Medulla oblongata (tissue), 1 donor: ENCODE measurements around the gene WDHD1.
A peak's percentile ranks its signal among the peaks of the same experiment; 100 is the strongest.
"Not testable (repeated sequence)": the region's sequence is repeated elsewhere in the genome, so short reads cannot be mapped to it uniquely, and the experiment has no call there.

ENCODE experiments used
- DNase-seq: peaks from one replicate; pipeline ENCODE4 v3.0.0-alpha.2; 2015; ENCODE audit errors: extremely low spot score

Gene WDHD1

GRCh38 chr14:54955143-54955542 lies 71.8 kb downstream of the WDHD1 start:
- no peak for DNase-seq

GRCh38 chr14:54953609-54954008 lies 73.3 kb downstream of the WDHD1 start:
- DNase-seq: not testable (repeated sequence)

- not testable (repeated sequence) for DNase-seq
Observed at GRCh38 chr14:54952803-54953202, 74.1 kb downstream of the WDHD1 start.

- no peak for DNase-seq
Observed at GRCh38 chr14:54947230-54947629, 79.7 kb downstream of the WDHD1 start.

- no peak for DNase-seq
Observed at GRCh38 chr14:54946500-54946899, 80.4 kb downstream of the WDHD1 start.

- no peak for DNase-seq
Observed at GRCh38 chr14:54944737-54945391, 82.0 kb downstream of the WDHD1 start.

- DNase-seq: peak; percentile 25
Observed at GRCh38 chr14:54942913-54943312, 84.0 kb downstream of the WDHD1 start.

- DNase-seq: no peak
Observed at GRCh38 chr14:54936816-54937215, 90.1 kb downstream of the WDHD1 start.

GRCh38 chr14:54935958-54936357 lies 90.9 kb downstream of the WDHD1 start:
- DNase-seq: no peak

GRCh38 chr14:54935100-54935499 lies 91.8 kb downstream of the WDHD1 start:
- DNase-seq: no peak

- DNase-seq: no peak
Observed at GRCh38 chr14:54933006-54933405, 93.9 kb downstream of the WDHD1 start.

- no peak for DNase-seq
Observed at GRCh38 chr14:54931598-54932340, 95.1 kb downstream of the WDHD1 start.

- no peak for DNase-seq
Observed at GRCh38 chr14:54931101-54931500, 95.8 kb downstream of the WDHD1 start.

GRCh38 chr14:54929556-54929955 lies 97.3 kb downstream of the WDHD1 start:
- DNase-seq: no peak

- no peak for DNase-seq
Observed at GRCh38 chr14:54928216-54928615, 98.7 kb downstream of the WDHD1 start.

- DNase-seq: no peak
Observed at GRCh38 chr14:54927551-54927950, 99.3 kb downstream of the WDHD1 start.

- DNase-seq: not testable (repeated sequence)
Observed at GRCh38 chr14:54926570-54926969, 100.3 kb downstream of the WDHD1 start.

- no peak for DNase-seq
Observed at GRCh38 chr14:54922598-54922997, 104.3 kb downstream of the WDHD1 start.

GRCh38 chr14:54920052-54920451 lies 106.8 kb downstream of the WDHD1 start:
- no peak for DNase-seq

GRCh38 chr14:54919330-54919729 lies 107.6 kb downstream of the WDHD1 start:
- DNase-seq: no peak

GRCh38 chr14:54918427-54918826 lies 108.5 kb downstream of the WDHD1 start:
- no peak for DNase-seq

- DNase-seq: no peak
Observed at GRCh38 chr14:54916101-54916500, 110.8 kb downstream of the WDHD1 start.

- no peak for DNase-seq
Observed at GRCh38 chr14:54909817-54910558, 116.9 kb downstream of the WDHD1 start.
